Activated CD4-positive, alpha-beta T cell treated with anti-CD3 and anti-CD28 coated beads, Interleukin-10, Interleukin-2, amounts not matched to agents 100 ng/mL and 50 ng/mL, durations not matched to agents 16 hours and 8 hours (primary cell): ENCODE data around the gene MRPL23.

Experiments used
- DNase-seq: peaks from one replicate; pipeline ENCODE4 v3.0.0-alpha.2; 2020

The MRPL23 gene

DNA sequence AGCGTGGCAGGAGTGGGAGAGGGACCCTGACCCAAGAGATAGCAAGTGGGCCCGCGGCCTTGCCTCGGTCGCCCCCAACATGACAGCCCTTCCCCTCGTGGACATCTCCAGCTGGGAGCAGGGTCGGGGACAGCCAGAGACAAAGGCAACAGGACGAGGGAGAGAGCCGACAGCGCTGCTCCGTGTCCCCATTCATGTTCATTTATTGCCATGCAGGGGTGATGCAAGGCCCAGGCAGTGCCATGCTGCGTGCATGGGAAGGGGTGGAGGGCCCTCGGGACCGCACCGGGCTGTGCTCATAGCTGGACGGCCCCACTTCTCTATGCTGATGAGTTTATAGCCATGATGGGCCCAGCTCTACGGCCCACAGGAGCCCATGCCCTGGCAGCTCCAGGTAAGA lies 12.7 kb downstream of the MRPL23 start:
- no peak for DNase-seq

GRCh38 chr11:1963864-1964263 lies 16.7 kb downstream of the MRPL23 start:
- DNase-seq: no peak

GRCh38 chr11:1964348-1964747 lies 17.2 kb downstream of the MRPL23 start:
- no peak for DNase-seq

DNA sequence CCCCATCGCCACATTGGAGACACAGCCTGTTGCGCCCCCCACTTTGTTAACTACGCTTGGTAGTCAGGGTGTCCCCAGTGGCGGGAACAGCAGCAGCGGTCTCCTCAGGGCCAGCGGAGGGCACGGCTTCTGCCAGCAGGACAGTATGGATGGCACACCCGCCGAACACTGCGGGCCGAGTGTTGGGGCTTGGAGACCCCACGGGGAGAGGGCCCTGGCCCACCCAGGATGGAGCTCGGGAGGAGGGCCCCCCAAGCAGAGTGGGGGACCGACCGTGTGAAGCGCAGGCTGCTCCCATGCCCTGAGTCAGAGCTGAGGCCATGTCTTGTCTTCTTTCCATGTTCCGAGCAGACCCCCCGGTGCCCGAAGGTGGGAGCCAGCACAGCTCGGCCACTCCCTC lies 17.8 kb downstream of the MRPL23 start:
- no peak for DNase-seq

DNA sequence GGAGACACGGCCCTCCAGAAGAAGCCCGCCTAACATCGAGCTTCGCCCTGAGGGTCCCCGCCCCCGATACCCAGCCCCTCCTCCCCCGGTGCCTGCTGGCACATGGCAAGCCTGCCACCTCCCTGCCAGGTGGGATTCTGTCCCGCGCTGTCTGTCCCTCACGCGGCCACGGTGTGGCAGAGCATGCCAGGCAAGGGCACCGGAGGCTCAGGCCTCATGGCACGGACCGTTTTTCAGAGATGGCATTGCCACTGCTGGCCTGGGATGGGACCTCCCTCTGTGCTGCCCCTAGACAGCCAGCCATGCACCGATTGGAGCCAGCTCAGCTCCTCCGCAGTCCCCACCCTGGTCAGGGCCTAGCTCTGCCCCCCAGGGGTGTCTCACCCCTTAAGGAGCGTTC lies 19.4 kb downstream of the MRPL23 start:
- DNase-seq: no peak

DNA sequence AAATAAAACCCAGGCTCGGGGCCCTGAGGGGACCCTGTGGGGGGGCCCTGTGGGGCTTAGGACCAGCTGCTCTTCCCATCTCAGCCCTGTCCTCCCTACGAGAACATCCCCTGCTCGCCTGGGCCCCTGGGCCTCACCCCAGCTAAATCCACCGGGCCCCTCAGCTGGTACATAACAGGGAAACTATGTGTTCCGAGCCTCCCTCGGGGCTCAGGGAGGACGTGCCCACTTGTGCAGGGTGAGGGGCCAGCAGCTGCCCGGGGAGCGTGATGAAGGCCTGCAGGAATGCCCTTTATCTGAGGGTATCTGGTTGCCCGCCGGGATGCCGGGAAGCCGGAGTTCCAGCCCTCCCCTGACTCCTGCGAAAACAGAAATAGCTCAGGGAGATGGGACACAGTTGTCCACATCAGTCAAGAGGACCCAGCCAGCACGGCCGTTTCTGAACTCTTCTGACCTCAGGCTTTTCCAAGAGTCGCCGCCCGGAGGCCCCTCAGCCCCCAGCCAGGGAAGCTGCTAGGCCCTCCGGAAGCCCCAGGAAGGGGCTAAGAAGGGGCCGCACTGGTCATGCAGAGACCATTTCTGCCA lies 20.6 kb downstream of the MRPL23 start:
- DNase-seq: no peak

DNA sequence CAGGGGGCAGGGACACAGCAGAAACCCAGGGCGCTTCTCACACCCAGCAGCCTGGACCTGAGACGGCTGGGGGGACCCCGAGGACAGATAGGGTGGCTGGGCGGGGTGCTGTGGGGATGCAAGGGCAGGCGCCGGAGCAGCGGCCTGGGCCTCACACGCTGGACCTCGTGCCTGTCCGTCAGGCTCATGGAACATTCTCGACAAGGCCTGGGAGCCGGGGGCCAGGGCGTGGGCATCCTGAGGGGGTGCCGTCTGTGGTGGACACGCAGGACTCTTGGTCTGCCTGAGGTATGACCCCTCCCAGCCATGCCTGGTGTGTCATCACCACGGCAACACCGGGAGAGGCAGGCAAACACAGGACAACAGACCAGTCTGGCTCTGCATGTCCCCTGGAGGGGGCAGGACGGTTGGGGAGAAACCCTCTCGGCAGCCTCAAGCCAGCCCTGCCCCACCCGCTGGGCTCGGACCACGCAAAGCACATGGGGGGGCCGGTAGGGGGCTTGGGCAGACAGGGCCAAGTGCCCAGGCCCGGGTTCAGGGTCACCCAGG lies 21.4 kb downstream of the MRPL23 start:
- DNase-seq: no peak

- DNase-seq: no peak
Measured at GRCh38 chr11:1969035-1969434, 21.9 kb downstream of the MRPL23 start.

- DNase-seq: no peak
Measured at GRCh38 chr11:1969776-1970175, 22.6 kb downstream of the MRPL23 start.

GRCh38 chr11:1970956-1971355 lies 23.8 kb downstream of the MRPL23 start:
- no peak for DNase-seq

DNA sequence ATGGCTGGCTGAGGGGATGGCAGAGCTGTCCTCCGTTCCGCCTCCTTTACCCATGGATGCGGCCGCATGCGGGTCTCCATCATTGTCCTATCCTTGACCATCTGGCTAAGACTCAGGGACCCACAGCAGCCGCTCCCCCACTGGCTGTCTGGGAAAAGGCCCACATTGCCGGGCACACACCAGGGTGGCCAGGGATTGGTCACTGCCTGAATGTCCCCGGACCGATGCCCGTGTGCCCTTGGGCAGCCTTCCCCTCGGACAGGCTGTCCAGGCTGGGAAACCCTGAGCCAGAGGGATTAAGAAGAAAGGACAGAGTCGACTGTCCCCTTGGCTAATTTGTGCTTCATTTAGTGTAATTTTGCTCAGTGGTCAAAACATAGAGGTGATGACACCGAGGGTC lies 28.1 kb downstream of the MRPL23 start:
- no peak for DNase-seq

DNA sequence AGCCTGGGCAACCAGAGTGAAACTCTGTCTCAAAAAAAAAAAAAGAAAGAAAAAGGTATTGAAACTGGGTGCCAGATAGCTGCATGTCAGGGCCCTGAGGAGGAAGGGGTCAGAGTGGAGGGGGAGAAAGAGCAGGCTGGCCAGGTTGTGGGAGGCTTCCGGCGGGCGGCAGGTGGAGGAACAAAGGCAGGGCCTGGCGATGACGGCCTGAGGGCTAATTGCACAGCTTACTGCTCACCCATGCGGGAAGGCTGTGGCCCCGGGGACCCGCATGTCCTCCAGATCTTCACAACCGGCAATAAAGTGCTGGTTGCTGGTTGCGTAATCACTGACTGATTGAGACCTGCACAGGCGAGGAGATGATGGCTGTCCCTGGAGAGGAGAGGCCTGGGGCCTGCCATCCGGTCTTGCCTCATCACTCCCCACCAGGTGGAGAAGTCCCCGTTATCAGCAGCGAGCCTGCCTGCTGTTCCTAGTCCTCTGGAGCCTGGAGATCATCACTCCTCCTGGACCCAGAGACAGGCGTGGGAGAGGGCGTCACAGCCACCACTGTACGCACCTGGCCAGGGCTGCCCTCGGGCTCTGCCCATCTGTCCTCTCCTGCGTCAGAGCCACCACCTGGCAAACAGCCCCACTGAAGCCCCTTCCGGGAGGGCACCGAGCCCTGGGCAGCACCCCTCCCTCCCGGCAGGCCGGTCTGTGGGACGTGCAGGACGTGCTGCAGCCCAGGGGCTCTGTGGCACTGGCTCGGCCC lies 31.8 kb downstream of the MRPL23 start:
- no peak for DNase-seq

GRCh38 chr11:1979607-1980006 lies 32.5 kb downstream of the MRPL23 start:
- DNase-seq: no peak

DNA sequence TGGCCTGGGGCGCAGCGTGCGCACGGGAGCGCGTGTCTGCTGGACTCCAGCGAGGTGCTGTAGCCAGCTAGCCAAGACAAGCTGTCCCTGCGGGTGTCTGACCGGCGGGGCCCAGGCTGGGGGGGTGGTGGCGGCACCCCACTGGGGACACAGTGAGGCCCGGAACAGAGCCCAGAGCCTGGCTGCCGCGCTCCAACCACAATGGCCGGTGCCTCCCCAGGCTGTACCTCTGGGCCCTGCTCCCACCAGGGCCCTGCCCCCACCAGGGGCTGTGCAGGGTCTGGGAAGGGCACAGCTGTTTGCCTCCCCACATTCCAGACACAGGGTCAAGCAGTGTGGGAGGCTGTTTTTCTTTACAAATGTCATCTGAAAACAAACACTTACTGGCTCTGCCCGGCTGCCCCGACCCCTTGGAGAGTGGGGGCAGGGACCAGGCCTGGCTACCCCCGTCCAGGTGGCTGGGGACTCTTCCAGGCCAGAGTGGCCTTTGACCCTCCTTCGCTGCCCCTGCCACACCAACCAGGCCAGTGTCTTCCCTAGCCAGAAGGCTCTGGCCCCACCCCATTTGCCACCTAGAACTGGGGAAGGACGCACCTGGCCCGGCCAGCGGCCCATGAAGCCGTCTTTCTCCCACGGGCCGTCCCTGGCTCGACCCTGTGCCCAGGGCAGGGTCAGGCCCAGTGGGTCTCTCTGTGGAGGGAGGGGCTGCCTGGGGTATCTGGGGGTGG lies 35.9 kb downstream of the MRPL23 start:
- DNase-seq: no peak

DNA sequence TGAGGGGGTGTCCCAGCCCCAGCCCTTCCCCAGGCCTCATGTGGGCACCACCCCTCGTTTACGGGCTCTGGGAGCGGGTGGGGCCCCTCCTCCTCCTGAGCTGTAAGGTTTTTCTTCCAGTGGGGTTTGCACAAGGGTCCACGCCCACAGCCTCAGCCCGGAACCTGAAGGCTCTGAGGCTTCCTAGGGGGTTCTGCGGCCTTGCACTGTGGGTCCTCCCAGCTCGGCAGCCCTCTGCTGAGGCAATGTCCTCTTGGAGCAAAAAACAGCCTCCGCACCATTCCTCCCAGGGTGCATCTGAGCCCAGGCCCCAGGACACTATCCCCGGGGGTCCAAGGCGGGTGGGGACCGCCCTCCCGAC lies 36.4 kb downstream of the MRPL23 start:
- no peak for DNase-seq

GRCh38 chr11:1987024-1987423 lies 39.9 kb downstream of the MRPL23 start:
- DNase-seq: no peak

GRCh38 chr11:1988174-1988573 lies 41.0 kb downstream of the MRPL23 start:
- no peak for DNase-seq

DNA sequence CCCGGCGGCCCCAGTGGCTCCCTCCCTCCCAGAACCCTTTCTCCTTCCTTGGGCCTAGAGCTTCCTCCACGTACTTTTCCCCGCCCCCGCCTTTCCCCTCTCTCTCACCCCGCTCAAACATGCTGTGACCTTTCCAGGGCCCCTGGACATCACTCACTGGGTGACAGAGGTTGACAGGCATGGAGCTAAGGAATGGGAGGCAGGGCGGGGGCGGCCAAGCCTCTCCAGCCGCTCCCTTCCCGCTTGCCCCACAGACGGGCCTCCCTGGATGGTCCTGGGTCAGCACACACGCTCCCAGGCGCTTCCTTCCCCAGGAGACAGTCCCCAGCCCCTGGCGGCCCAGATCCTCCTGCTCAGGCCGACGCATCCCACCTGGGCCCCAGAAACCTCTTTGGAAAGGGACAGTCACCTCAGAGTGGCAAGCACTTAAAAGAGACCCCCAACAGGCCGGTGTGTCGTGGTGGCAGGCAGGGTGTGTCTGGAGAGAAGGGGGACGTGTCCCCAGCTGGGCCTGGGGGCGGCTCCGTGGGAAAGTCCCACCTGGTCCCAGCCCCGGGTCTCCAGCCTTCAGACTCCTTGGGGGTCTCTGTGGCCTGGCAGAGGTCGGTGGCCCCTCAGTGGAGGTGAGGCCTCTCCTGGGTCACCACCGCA lies 41.7 kb downstream of the MRPL23 start:
- DNase-seq: no peak

GRCh38 chr11:1989953-1990352 lies 42.8 kb downstream of the MRPL23 start:
- DNase-seq: no peak

DNA sequence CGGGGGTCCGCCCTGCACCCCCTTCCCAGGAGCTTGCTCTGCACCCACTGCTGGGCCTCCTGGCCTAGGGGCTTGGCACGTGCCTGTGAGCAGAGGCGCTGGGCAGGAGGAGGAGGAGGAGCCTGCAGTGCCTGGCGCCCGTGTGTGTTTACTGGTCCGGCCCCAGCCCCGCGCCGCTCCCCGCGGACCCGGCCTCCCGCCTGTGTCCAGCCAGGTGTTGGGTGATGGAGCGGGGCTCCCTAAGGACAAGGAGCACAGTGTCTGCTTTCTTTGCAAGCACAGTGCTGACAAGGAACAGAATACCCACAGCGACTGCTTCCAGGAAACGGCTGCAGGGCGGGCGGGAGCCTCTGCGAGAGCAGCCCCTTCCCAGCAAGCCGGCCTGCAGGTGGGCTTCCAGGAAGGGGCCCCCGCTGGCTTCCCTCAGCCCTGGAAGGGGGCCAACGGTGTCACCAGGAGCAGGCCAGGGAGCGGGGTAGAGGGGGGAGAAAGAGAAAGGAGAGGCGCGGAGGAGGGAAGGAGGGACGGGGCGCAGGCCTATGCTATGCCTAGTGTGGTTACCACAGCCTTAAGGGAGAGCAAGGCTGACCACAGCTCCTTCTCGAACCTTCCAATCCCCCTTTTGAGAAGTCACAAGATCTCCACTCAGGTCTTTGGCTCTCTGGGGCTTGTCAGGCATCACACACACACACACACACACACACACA lies 43.9 kb downstream of the MRPL23 start:
- no peak for DNase-seq

GRCh38 chr11:1992111-1992510 lies 45.0 kb downstream of the MRPL23 start:
- DNase-seq: no peak

DNA sequence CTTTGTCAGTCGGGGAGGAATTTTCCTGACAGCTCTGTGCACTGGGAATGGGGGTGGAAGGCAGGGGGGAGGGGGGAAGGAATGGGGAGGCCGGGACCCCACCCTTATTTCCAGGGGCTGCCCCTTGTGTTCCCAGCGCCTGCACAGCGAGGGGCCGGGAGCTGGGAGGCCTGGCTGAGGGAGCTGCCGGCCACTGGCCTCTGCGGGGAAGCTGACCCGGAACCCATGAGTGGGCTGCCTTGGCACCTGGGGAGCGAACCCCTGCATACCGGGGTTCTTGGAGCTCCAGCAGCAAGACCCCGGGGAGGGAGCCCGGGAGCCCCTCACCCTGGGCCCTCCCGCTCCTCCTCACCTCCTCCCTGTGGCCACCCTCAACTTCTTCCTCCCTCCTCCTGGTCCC lies 47.0 kb downstream of the MRPL23 start:
- no peak for DNase-seq

GRCh38 chr11:1997755-1998154 lies 50.6 kb downstream of the MRPL23 start, which contains the start of gene H19:
Gene H19 (minus strand): TSS chr11:1997842.
- no peak for DNase-seq
